Ascending aorta (tissue), 2 donors: Measurements from ENCODE around the gene SKI. TPM values are rescaled to one million over a fixed set of nuclear protein-coding genes. Genes with fewer than 3 reads are reported as not detected.

Experiments used
- DNase-seq, 2 donors: peaks; one replicate each; pipeline ENCODE4 v3.0.0-alpha.2; 2019; ENCODE audit warnings: low spot score in 2 of 2
- H3K27ac ChIP-seq, 2 donors: fragments of 200-600 bp; sonication (generic); one replicate each; pipeline ENCODE4 v1.5.1; 2016 to 2017; ENCODE audit warnings: mild to moderate bottlenecking in 1 of 2
- H3K27me3 ChIP-seq: fragments of 200-600 bp; sonication (generic); one replicate; pipeline ENCODE4 v1.5.1; 2017
- H3K36me3 ChIP-seq, 2 donors: fragments of 200-600 bp; sonication (generic); one replicate each; pipeline ENCODE4 v1.5.1; 2016
- H3K4me1 ChIP-seq, 2 donors: fragments of 200-600 bp; sonication (generic); one replicate each; pipeline ENCODE4 v1.5.1; 2016 to 2017; ENCODE audit warnings: mild to moderate bottlenecking in 1 of 2
- H3K4me3 ChIP-seq, 2 donors: fragments of 200-600 bp; sonication (generic); one replicate each; pipeline ENCODE4 v1.5.1; 2016 to 2017; ENCODE audit warnings: mild to moderate bottlenecking in 1 of 2
- H3K9me3 ChIP-seq, 2 donors: fragments of 200-600 bp; sonication (generic); one replicate each; pipeline ENCODE4 v1.5.1; 2016
- CTCF ChIP-seq, 3 experiments: fragments of 200-600 bp in 2 of 3; fragments of 450-650 bp in 1 of 3; sonication (generic) in 2 of 3; IDR thresholded peaks; one replicate each; pipeline ENCODE4 v1.5.1; 2016 to 2019; ENCODE audit warnings: antibody characterized with exemption in 3 of 3, mild to moderate bottlenecking in 1 of 3, moderate library complexity in 1 of 3
- intact Hi-C: fragments of 100-400 bp; cut with DNase I; formaldehyde crosslinking; loops from one replicate; pipeline ENCODE4 v1.15.1; 2023
- total RNA-seq: library from RNA; depleted of rRNA; stranded (reverse); fragments of >200 nt; gene quantifications from one replicate; pipeline ENCODE4 v1.1.0, GENCODE V29; 2016

SKI gene
- total RNA-seq, 1 donor from 2014 or later = 139 TPM

- DNase-seq = peak in 1 of 2 donors; percentile 54
- TF ChIP-seq CTCF (IDR thresholded peaks at IDR 0.05) = no peak
- intact Hi-C loops = no loop called here
These were observed 118.7 kb downstream of the SKI start for GRCh38 chr1:2346691-2347408.

GRCh38 chr1:2347409-2347785, 119.3 kb downstream of the SKI start:
- Histone ChIP-seq H3K27ac (no peak overlapping the region), H3K4me1 (no peaks in the 10 kb centered on the region), H3K36me3 (no peaks in the 10 kb centered on the region), H3K27me3 (no peaks in the 10 kb centered on the region), H3K4me3 (no peak overlapping the region), H3K9me3 (no peaks in the 10 kb centered on the region)
- no peak for TF ChIP-seq CTCF (IDR thresholded peaks at IDR 0.05)
- intact Hi-C loops = no loop called here
- peak in 1 of 2 donors; percentile 53 for DNase-seq

More at GRCh38 chr1:2346691-2347408, 118.7 kb downstream of the SKI start:
- H3K27me3 ChIP-seq = no peaks in the 10 kb centered on the region
- no peak overlapping the region for H3K4me3 ChIP-seq
- H3K9me3 ChIP-seq = no peaks in the 10 kb centered on the region
- no peaks in the 10 kb centered on the region for H3K4me1 ChIP-seq
- H3K36me3 ChIP-seq = no peaks in the 10 kb centered on the region
- no peak overlapping the region for H3K27ac ChIP-seq

GRCh38 chr1:2347896-2348295, 119.8 kb downstream of the SKI start:
- Histone ChIP-seq H3K27ac (no peak overlapping the region), H3K36me3 (no peaks in the 10 kb centered on the region), H3K4me1 (peaks cover 2 to 3% of the 10 kb centered on the region in 2 donors), H3K27me3 (no peaks in the 10 kb centered on the region), H3K4me3 (no peak overlapping the region), H3K9me3 (no peaks in the 10 kb centered on the region)
- intact Hi-C loops = no loop called here
- no peak for TF ChIP-seq CTCF (IDR thresholded peaks at IDR 0.05)
- DNase-seq = peak in 1 of 2 donors; percentile 33

- intact Hi-C loops = no loop called here
- Histone ChIP-seq H3K4me1 (peaks cover 7 to 10% of the 10 kb centered on the region in 2 donors), H3K36me3 (no peaks in the 10 kb centered on the region), H3K4me3 (no peak overlapping the region), H3K9me3 (no peaks in the 10 kb centered on the region), H3K27ac (no peak overlapping the region), H3K27me3 (no peaks in the 10 kb centered on the region)
- peak in 1 of 2 donors; percentile 34 for DNase-seq
- TF ChIP-seq CTCF (IDR thresholded peaks at IDR 0.05) = no peak
These were observed 120.5 kb downstream of the SKI start for GRCh38 chr1:2348346-2349325.

- DNase-seq = peak in 1 of 2 donors; percentile 45
- Histone ChIP-seq H3K4me3 (no peak overlapping the region), H3K9me3 (no peaks in the 10 kb centered on the region), H3K27me3 (no peaks in the 10 kb centered on the region), H3K36me3 (no peaks in the 10 kb centered on the region), H3K27ac (no peak overlapping the region), H3K4me1 (peaks cover 7 to 14% of the 10 kb centered on the region in 2 donors)
- intact Hi-C loops = no loop called here
- TF ChIP-seq CTCF (IDR thresholded peaks at IDR 0.05) = no peak
These were observed 121.7 kb downstream of the SKI start for GRCh38 chr1:2349806-2350205.
